Esophagus (tissue), 2 donors: ENCODE results near the gene PRADC1. TPM values are rescaled to one million over a fixed set of nuclear protein-coding genes. Genes with fewer than 3 reads are reported as not detected.
A peak's percentile ranks its signal among the peaks of the same experiment; 100 is the strongest.
"Not testable (repeated sequence)": the region's sequence is repeated elsewhere in the genome, so short reads cannot be mapped to it uniquely, and the experiment has no call there.

Experiments
- H3K27ac ChIP-seq, 2 donors: one replicate each; pipeline ENCODE4 v1.5.1; 2013; ENCODE audit warnings: low read depth in 2 of 2, mild to moderate bottlenecking in 2 of 2, inconsistent platforms in 1 of 2, low read length in 1 of 2, moderate library complexity in 1 of 2
- H3K27me3 ChIP-seq, 2 donors: one replicate each; pipeline ENCODE4 v1.6.1; 2013; ENCODE audit warnings: low read length in 2 of 2, control low read depth in 1 of 2, mild to moderate bottlenecking in 1 of 2; ENCODE audit not compliant: insufficient read depth in 2 of 2, control insufficient read depth in 1 of 2
- H3K36me3 ChIP-seq, 2 donors: one replicate each; pipeline ENCODE4 v1.6.1; 2013; ENCODE audit warnings: low read length in 1 of 2; ENCODE audit not compliant: control insufficient read depth in 2 of 2, insufficient read depth in 2 of 2
- H3K4me1 ChIP-seq, 2 donors: one replicate each; pipeline ENCODE4 v1.6.1; 2013; ENCODE audit warnings: low read length in 1 of 2; ENCODE audit not compliant: control insufficient read depth in 2 of 2, insufficient read depth in 2 of 2
- H3K4me3 ChIP-seq, 2 donors: one replicate each; pipeline ENCODE4 v1.5.1; 2013; ENCODE audit warnings: low read length in 2 of 2, mild to moderate bottlenecking in 2 of 2, low read depth in 1 of 2, moderate library complexity in 1 of 2
- H3K9me3 ChIP-seq, 2 donors: one replicate each; pipeline ENCODE4 v1.6.1; 2013; ENCODE audit warnings: mild to moderate bottlenecking in 2 of 2, low read depth in 1 of 2, low read length in 1 of 2, moderate library complexity in 1 of 2; ENCODE audit not compliant: control insufficient read depth in 2 of 2, insufficient read depth in 1 of 2
- WGBS, 2 donors: extraction: QIAGEN DNeasy Blood & Tissue Kit; methylation state at CpG; one replicate each; pipeline ENCODE4 v1.1.7; 2013; 5-methylcytosine and 5-hydroxymethylcytosine counted together
- polyA plus RNA-seq, 2 donors: library from polyadenylated mRNA; stranded (reverse); fragments of 200-250 nt; gene quantifications; one replicate each; pipeline ENCODE4 v1.2.3, GENCODE V29; 2013
- donor health status: healthy with polysubstance abuse.
- donor health status: Bipolar disorder and iron deficiency.

The PRADC1 gene
- polyA plus RNA-seq, 2 donors, result 21.4 to 22.5 TPM

DNA sequence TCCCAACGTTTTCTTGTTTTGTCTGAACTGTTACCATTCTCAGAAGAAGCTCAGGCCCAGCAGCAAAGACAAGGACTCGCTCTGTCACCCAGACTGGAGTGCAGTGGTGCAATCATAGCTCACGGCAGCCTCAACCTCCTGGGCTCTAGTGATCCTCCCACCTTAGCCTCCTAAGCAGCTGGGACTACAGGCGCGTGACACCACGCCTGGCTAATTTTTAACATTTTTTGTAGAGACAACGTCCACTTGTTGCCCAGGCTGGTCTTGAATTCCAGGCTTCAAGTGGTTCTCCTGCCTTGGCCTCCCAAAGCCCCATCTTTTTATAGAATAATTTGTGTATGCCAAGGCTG, 21.0 kb downstream of the PRADC1 start:
- Histone ChIP-seq H3K4me1 (no peaks in the 10 kb centered on the region), H3K4me3 (no peak overlapping the region), H3K36me3 (no peaks in the 10 kb centered on the region), H3K27ac (no peak overlapping the region), H3K9me3 (no peaks in the 10 kb centered on the region), H3K27me3 (no peaks in the 10 kb centered on the region)
- WGBS, 2 donors, result 74 to 78% methylated on average over 7 of the region's 7 CpGs

GRCh38 chr2:73210696-73211095, 22.3 kb downstream of the PRADC1 start:
- H3K27ac ChIP-seq, result no peak overlapping the region
- H3K4me1 ChIP-seq, result no peaks in the 10 kb centered on the region
- no peaks in the 10 kb centered on the region for H3K27me3 ChIP-seq
- H3K36me3 ChIP-seq, result no peaks in the 10 kb centered on the region
- H3K9me3 ChIP-seq, result no peaks in the 10 kb centered on the region
- no peak overlapping the region for H3K4me3 ChIP-seq
- 91% methylated on average over 6 of the region's 6 CpGs for WGBS, 2 donors

DNA sequence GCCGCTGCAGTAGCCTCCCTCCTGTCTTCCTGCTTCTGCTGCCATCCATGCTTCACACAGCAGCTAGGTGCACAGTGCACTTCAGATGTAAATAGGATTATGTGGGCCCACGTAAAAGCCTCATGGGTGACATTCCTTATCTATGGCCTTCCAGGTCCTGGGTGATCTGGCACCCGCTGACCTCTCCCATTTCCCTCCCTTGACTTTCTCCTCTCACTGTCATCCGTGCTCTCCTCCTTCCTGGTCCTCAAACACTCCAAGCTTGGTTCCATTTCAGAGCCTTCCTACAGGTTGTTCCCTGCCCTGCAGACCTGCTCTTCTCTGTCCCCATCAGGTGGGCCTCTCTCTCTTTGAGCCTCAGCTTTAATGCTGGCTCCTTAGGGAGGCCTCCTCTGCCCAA, 23.0 kb downstream of the PRADC1 start:
- no peaks in the 10 kb centered on the region for H3K36me3 ChIP-seq
- H3K9me3 ChIP-seq, result no peaks in the 10 kb centered on the region
- H3K4me3 ChIP-seq, result no peak overlapping the region
- WGBS, 2 donors, result 88 to 90% methylated on average over 4 of the region's 4 CpGs
- no peaks in the 10 kb centered on the region for H3K4me1 ChIP-seq
- no peaks in the 10 kb centered on the region for H3K27me3 ChIP-seq
- no peak overlapping the region for H3K27ac ChIP-seq

DNA sequence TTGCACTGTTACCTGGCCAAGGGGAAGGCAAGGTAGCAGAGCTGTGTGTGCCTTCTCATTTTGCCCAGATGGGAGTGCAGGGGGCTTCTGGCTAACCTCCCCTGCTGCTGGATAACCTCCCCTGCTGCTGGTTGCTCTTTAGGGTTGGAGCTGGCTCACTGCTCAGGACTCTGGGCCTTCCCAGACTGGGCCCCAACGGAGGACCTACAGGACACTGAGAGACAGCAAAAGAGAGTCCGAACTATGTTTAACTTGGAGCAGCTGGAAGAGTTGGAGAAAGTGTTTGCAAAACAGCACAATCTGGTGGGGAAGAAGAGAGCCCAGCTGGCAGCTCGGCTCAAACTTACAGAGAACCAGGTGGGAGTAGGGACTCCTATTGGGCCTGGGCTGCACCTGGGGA, 24.8 kb downstream of the PRADC1 start:
- Histone ChIP-seq H3K27me3 (no peaks in the 10 kb centered on the region), H3K4me3 (no peak overlapping the region), H3K27ac (no peak overlapping the region), H3K9me3 (no peaks in the 10 kb centered on the region), H3K4me1 (peaks cover 0 to 2% of the 10 kb centered on the region in 2 donors), H3K36me3 (no peaks in the 10 kb centered on the region)
- 73 to 82% methylated on average over 3 of the region's 3 CpGs for WGBS, 2 donors

DNA sequence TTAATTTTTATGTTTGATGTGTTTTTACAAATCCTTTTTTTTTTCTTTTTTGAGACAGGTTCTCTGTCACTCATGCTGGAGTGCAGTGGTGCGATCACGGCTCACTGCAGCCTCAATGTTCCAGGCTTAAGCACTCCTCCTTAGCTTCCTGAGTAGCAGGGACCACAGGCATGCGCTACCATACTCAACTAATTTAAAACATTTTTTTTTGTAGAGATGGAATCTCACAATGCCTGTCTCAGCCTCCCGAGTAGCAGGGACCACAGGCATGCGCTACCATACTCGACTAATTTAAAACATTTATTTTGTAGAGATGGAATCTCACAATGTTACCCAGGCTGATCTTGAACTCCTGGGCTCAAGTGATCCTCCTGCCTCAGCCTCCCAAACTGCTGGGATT, 27.4 kb downstream of the PRADC1 start:
- 89 to 91% methylated on average over 6 of the region's 6 CpGs for WGBS, 2 donors
- Histone ChIP-seq H3K4me3 (no peak overlapping the region), H3K27me3 (peaks cover 0 to 15% of the 10 kb centered on the region in 2 donors), H3K27ac (no peak overlapping the region), H3K9me3 (peaks cover 0 to 3% of the 10 kb centered on the region in 2 donors), H3K36me3 (no peaks in the 10 kb centered on the region), H3K4me1 (peaks cover 5% of the 10 kb centered on the region in 2 donors)

DNA sequence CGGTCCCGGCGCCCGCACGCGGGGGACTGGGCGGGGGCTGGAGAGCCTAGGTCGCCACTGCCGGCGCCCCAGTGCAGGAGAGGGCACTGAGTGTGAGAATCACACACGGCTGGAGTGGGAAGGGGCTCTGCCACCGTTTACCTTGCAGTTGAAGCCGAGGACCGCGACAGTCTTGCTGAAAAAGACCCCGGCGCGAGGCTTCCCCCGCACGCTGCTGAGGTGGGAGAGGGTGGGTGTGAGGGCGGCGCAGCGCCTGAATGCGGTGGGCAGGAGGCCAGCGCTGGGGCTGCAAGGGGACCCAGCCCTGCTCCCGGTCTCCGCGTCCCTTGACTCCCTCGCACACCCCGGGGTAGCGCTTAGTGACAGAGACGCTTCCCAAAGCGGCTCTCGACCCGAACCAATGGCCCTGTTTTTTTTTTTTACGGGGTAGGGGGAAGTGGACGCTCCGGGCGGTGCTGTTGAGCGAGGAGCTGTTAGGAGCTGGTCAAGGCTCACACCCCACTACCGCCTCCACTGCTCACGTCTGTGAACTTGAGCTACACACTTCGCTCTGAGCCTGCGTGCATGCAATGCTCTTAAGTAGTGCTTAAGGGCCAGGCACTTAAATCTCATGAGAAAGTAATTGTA, 29.9 kb downstream of the PRADC1 start:
- no peak overlapping the region for H3K27ac ChIP-seq
- peak overlapping the region in 1 of 2 donors; percentile 18 for H3K4me3 ChIP-seq
- H3K9me3 ChIP-seq, result peaks cover 0 to 3% of the 10 kb centered on the region in 2 donors
- peaks cover 0 to 15% of the 10 kb centered on the region in 2 donors for H3K27me3 ChIP-seq
- H3K36me3 ChIP-seq, result no peaks in the 10 kb centered on the region
- WGBS, 2 donors, result 6 to 7% methylated on average over 41 to 44 of the region's 44 CpGs
- peaks cover 5% of the 10 kb centered on the region in 2 donors for H3K4me1 ChIP-seq

GRCh38 chr2:73202156-73203054, 30.6 kb downstream of the PRADC1 start, which contains the start of gene NOTO:
Gene NOTO, plus strand, starts transcription at chr2:73202574. Its CDS starts 93 bp downstream, at chr2:73202667.
- Histone ChIP-seq H3K36me3 (no peaks in the 10 kb centered on the region), H3K4me1 (peaks cover 5% of the 10 kb centered on the region in 2 donors), H3K9me3 (peaks cover 0 to 3% of the 10 kb centered on the region in 2 donors), H3K4me3 (peak within 1 kb of the TSS in 1 of 2 donors; percentile 18), H3K27me3 (peaks cover 0 to 15% of the 10 kb centered on the region in 2 donors), H3K27ac (no peak within 1 kb of the TSS)
- WGBS, 2 donors, result 2 to 3% methylated on average over 83 to 87 of the region's 87 CpGs

DNA sequence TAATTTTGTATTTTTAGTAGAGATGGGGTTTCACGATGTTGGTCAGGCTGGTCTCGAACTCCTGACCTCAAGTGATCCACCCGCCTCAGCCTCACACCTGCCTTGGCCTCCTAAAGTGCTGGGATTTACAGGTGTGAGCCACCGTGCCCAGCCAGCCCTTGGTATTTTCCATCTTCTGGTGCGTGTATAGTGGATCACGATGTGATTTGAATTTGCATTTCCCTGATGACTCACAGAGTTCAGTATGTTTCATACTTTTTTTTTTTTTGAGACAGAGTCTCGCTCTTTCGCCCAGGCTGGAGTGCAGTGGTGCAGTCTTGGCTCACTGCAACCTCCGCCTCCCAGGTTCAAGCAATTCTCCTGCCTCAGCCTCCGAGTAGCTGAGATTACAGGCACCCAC, 32.8 kb downstream of the PRADC1 start:
- WGBS, 2 donors, result 76 to 78% methylated on average over 9 to 10 of the region's 10 CpGs
- H3K4me3 ChIP-seq, H3K4me1 ChIP-seq, H3K27ac ChIP-seq, H3K9me3 ChIP-seq, H3K36me3 ChIP-seq: not testable (repeated sequence)
- H3K27me3 ChIP-seq, result peaks cover 0 to 15% of the 10 kb centered on the region in 2 donors

DNA sequence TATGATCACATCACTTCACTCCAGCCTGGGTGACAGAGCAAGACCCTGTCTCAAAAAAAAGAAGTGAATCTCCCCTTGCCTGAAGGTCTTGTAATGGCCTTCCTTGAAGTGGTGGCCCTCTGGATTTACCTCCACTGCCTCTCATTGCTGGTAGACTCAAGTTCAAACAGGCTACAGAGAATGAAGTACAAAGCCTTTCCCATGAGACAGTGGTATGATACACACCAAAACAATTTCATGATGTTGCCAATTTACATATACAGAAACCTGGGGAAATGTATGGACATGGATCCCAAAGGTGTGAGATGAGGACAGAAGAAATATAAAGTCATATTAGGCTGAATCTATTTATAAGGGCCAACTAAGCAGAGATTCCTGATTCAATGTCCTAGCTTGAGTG, 35.5 kb downstream of the PRADC1 start:
- H3K27ac ChIP-seq, result no peak overlapping the region
- peaks cover 0 to 1% of the 10 kb centered on the region in 2 donors for H3K4me1 ChIP-seq
- no peaks in the 10 kb centered on the region for H3K9me3 ChIP-seq
- H3K4me3 ChIP-seq, result no peak overlapping the region
- no peaks in the 10 kb centered on the region for H3K36me3 ChIP-seq
- H3K27me3 ChIP-seq, result peaks cover 0 to 9% of the 10 kb centered on the region in 2 donors
